ENCODE measurements around the gene CCDC85A.

- TF ChIP-seq EP300 (IDR thresholded peaks at IDR 0.05) (no peak), CTCF (IDR thresholded peaks at IDR 0.05) (no peak), POLR2AphosphoS5 (IDR thresholded peaks at IDR 0.05) (no peak)
These were observed 6.2 kb upstream of the CCDC85A start for GRCh38 chr2:56177420-56178220.
